ENCODE results near the gene DYNC1LI2. TPM values are rescaled to one million over a fixed set of nuclear protein-coding genes. Genes with fewer than 3 reads are reported as not detected.

DYNC1LI2 gene
- total and polyA plus RNA-seq, 10 of the 15 experiments (the other 5 are each of a cell fraction or from before 2014, with no cell fraction given) = 6.0 to 46.5 (median 33.7) TPM

GRCh38 chr16:66677836-66678235 is 73.6 kb downstream of the DYNC1LI2 start:
- intact Hi-C loops (cut with micrococcal nuclease; ENCODE audit: unreplicated experiment) = no loop called here
- Histone ChIP-seq H4K20me1 (ENCODE audit: control insufficient read depth, insufficient read depth) (no peaks in the 10 kb centered on the region), H3K79me2 (ENCODE audit: control insufficient read depth, insufficient read depth, low read length) (no peaks in the 10 kb centered on the region), H3K9me3 (replicated peaks; ENCODE audit: control insufficient read depth, insufficient read depth, low read length) (no peaks in the 10 kb centered on the region), H3K4me3 (no peak overlapping the region), H3K36me3 (ENCODE audit: control insufficient read depth in 2 of 2, insufficient read depth in 2 of 2, low read length in 1 of 2) (no peaks in the 10 kb centered on the region), H3K4me2 (ENCODE audit: control insufficient read depth, insufficient read depth) (no peak overlapping the region), H3K4me1 (ENCODE audit: control insufficient read depth, insufficient read depth, low read length) (no peaks in the 10 kb centered on the region), H3K27ac (ENCODE audit: control insufficient read depth, insufficient read depth) (no peak overlapping the region), H2AFZ (ENCODE audit: control insufficient read depth, low read depth, low read length) (no peak overlapping the region), H3K9ac (ENCODE audit: control insufficient read depth, insufficient read depth, low read length) (no peak overlapping the region), H3K27me3 (replicated peaks in 1 of 2; ENCODE audit: control insufficient read depth in 2 of 2, insufficient read depth in 2 of 2, low read length in 1 of 2) (no peaks in the 10 kb centered on the region)
- DNase-seq (ENCODE audit: low read depth, low spot score) (no peak), FAIRE-seq (no peak), ATAC-seq (no peak)
- SMC1A ChIA-PET (ENCODE audit: uncharacterized antibody, unreplicated experiment) = no interaction called here
- CTCF ChIA-PET = interaction anchor here (1.2 kb wide), 2 partner anchors 14 to 26 kb away, joined by 3 to 5 read pairs; no protein-coding TSS in a partner anchor
- RAD21 ChIA-PET (ENCODE audit: unreplicated experiment) = no interaction called here
- TF ChIP-seq BCL11A (IDR thresholded peaks at IDR 0.05; ENCODE audit: low read depth, low read length) (no peak), HDAC2 (IDR thresholded peaks at IDR 0.05) (no peak), POLR2AphosphoS2 (IDR thresholded peaks at IDR 0.05; ENCODE audit: low read depth, low read length) (no peak), BHLHE40 (IDR thresholded peaks at IDR 0.05; ENCODE audit: borderline replicate concordance in 1 of 2, low read depth in 2 of 2, low read length in 1 of 2) (0 out of 4 replicates have a peak, but pooled peaks of 1 of the 2 experiments have one; percentile 7), SMC3 (IDR thresholded peaks at IDR 0.05; ENCODE audit: borderline replicate concordance, low read length) (no peak)
- TF ChIP-seq, protein P1, sequence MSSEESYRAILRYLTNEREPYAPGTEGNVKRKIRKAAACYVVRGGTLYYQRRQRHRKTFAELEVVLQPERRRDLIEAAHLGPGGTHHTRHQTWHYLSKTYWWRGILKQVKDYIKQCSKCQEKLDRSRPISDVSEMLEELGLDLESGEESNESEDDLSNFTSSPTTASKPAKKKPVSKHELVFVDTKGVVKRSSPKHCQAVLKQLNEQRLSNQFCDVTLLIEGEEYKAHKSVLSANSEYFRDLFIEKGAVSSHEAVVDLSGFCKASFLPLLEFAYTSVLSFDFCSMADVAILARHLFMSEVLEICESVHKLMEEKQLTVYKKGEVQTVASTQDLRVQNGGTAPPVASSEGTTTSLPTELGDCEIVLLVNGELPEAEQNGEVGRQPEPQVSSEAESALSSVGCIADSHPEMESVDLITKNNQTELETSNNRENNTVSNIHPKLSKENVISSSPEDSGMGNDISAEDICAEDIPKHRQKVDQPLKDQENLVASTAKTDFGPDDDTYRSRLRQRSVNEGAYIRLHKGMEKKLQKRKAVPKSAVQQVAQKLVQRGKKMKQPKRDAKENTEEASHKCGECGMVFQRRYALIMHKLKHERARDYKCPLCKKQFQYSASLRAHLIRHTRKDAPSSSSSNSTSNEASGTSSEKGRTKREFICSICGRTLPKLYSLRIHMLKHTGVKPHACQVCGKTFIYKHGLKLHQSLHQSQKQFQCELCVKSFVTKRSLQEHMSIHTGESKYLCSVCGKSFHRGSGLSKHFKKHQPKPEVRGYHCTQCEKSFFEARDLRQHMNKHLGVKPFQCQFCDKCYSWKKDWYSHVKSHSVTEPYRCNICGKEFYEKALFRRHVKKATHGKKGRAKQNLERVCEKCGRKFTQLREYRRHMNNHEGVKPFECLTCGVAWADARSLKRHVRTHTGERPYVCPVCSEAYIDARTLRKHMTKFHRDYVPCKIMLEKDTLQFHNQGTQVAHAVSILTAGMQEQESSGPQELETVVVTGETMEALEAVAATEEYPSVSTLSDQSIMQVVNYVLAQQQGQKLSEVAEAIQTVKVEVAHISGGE (CRISPR knock-in tag; IDR thresholded peaks at IDR 0.05) = no peak
- TF ChIP-seq, protein P2, sequence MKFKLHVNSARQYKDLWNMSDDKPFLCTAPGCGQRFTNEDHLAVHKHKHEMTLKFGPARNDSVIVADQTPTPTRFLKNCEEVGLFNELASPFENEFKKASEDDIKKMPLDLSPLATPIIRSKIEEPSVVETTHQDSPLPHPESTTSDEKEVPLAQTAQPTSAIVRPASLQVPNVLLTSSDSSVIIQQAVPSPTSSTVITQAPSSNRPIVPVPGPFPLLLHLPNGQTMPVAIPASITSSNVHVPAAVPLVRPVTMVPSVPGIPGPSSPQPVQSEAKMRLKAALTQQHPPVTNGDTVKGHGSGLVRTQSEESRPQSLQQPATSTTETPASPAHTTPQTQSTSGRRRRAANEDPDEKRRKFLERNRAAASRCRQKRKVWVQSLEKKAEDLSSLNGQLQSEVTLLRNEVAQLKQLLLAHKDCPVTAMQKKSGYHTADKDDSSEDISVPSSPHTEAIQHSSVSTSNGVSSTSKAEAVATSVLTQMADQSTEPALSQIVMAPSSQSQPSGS (IDR thresholded peaks at IDR 0.05; ENCODE audit: low read length) = no peak
- in situ Hi-C loops (cut with MboI) = no loop called here
- BruUV-seq (replicated peaks) = no TSS peak
- POLR2A ChIA-PET = no interaction called here
- WGBS (ENCODE audit: insufficient coverage, insufficient replicate concordance, low lambda C conversion rate, missing lambda C conversion rate) = 5% methylated on average over 6 of the region's 6 CpGs
